ENCODE results near the gene CHPF2.

The CHPF2 gene

DNA sequence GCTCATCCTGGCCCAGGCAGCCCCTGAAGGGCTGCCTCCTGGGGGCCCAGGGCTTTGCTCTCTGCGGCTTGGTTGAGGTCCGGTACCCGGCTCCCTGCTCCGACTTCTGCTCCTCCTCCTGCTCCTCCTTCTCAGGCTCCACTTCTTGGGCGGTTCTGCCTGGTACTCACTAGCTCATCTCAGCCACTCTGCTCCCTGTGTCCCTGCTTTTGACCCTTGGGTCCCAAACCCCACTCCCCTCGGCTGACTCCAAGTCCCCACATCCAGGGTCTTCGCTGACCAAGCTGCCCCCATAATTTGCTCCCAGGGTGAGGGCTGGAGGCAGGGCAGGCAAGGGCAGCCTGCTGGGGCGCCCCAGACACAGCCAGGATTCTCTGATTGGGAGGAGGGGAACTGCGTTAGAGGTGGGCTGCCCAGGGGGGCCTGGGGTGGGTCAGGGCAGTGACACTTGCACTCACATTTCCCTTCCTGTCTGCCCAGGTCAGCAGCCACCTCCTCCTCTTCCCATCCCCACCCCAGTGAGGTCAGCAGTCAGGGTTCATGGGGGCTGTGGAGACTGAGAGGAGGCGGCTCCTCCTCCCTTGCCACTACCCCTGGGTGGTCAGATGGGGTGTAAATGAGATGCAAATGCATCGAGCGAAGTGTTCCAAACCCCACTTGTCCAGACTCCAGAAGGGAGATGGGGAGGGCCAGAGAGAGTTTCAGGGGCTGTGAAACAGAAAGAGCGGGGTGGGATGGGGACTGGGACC, 14.0 kb downstream of the CHPF2 start:
- no peak for DNase-seq (ENCODE audit: low spot score)

DNA sequence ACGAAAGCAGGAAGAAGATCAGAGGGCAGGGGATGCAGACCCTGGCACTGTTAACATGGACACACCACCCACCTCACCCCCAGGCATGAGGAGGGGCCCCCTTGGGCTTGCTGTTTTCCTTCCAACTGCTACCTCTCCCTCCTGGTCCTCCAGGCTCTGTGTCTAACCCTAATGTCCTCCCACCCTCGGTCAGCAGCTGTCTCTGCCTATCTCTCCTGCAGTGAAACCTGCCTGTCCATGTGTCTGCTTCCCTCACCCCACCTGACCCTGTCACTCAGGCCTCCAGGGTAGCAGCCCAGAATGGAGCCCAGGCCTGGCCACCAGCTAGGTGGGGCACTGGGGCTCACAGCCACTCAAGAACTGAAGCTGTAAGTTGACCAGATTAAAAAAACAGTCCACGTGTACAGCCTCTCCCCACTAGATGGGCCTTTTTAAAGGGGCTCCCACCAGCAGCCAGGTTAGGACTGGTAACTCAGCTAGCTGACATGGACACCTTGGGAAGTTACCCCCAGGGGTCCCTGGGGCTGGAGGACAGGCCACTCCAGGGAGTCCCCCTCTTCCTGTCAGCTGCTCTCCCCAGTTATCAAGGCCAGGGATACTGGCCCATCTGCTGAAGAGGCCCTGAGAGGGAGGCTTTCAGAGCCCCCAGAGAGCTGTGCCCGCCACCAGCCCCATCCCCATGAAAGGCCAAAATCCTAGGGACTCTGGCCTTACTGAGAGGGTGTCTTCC, 14.7 kb downstream of the CHPF2 start:
- no peak for DNase-seq (ENCODE audit: low spot score)

DNA sequence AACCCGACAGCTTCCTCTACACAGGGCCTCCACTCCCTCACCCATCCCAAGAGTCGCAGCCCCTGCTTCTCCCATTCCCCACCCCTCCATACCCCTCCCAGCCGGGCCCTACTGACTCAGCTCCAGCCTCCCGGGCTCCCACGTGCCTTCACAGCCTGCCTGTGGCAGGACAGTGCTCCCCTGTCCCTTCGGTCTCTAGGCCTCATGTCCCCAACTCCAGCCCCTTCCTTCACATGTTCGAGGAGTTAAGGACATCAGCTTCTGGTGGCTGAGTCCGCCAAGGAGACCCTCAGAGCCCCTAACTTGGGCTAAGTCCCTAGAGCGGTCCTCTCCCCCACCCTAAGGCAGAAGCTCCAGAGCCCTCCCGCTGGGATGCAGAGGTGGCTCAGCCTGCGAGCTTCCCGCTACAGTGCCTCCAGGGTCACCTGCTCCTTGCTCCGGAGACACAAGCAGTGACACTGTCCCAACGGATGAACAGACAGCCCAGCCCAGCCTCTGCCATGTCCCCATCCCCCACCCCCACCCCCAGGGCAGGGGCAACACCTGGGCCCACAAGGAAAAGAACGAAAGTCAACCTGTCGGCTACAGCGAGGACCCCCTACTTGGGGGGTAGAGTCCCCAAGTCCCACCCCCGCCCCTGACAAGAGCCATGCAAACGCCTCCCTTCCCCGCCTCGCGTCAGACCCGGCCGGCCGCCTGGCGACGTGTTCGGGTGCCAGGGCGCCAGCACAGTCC, 15.5 kb downstream of the CHPF2 start:
- DNase-seq (ENCODE audit: low spot score): no peak

GRCh38 chr7:151248346-151249033, 16.2 kb downstream of the CHPF2 start, which contains the start of gene SMARCD3:
TSS of gene SMARCD3 (minus strand) at chr7:151248694. CDS start at chr7:151248562, 132 bp downstream.
- peak; percentile 53 for DNase-seq (ENCODE audit: low spot score)

- DNase-seq (ENCODE audit: low spot score): peak; percentile 64
Observed at GRCh38 chr7:151249034-151249731, 16.9 kb downstream of the CHPF2 start.

DNA sequence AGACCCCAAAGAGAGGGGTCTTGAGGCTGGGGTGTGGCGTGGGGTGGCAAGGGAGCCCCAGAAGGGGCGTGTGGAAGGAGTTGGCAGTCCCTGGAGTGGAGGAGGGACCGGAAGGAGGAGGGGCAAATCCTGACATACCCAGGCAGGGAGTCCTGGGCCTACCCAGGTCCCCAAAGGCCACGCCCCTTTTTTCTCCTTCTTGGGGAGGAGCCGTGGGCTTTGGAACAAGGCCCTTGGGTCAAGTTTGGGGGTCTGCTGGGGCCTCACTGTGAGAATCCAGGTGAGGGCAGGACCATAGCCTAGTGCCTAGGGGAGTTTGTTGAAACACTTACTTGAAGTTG, 17.4 kb downstream of the CHPF2 start:
- peak; percentile 70 for DNase-seq (ENCODE audit: low spot score)

GRCh38 chr7:151250181-151251132, 18.2 kb downstream of the CHPF2 start:
- no peak for DNase-seq (ENCODE audit: low spot score)

DNA sequence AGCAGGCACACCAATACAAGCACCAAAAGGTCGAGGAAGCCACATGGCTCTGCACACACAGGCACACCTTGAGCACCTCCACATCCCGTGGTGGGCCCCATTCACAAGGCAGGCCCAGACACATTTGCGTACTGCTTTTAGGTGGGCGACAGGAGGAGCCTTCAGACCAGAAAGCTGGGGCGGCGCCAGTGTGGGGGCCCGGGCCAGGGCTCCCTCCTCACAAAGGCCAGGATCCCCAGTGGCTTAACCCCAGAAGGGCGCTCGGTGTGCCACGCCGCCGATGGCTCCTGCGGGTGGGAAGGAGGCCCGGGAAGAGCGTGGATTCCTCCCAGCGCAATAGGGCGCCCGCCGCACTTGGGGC, 19.0 kb downstream of the CHPF2 start:
- DNase-seq (ENCODE audit: low spot score): no peak

DNA sequence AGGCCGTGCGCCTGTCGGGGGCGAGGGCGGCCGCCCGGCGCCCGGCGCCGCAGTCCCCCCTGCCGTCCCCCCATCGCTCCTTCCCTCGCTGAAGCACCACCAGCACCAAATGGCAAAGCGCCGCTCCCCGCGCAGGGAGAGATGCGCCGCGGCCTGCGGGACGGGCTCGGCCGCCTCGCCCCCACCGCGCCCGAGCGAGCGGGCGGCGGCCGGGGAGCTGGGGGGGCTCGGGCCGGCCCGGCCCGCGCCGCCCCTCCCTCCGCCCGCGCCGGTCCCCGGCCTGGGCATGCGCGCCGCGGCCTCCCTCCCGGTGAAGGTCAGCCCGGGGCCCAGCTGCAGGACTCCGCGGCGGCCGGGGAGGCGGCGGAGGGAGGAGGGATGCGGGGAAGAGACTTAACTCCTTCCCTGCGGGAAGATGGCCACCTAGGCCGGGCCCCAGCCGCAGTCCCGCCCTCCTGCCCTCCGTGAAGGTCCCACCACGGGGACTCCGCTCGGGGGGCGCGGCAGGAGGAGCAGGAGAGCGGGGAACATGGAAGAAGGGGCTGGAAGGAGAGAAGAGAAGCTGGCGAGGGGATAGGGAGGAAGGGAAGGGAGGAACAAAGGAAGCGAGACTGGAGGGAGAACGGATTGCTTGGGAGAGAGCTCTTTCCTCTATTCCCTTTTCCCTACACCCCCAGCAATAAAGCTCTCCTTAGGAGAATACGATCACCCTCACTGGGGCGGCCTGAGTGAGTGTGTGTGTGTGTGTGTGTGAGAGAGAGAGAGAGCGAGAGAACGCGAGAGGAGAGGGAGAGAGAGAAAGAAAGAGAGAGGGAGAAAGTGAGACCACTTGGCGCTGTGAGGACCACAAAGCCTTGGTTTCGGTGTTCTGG, 19.6 kb downstream of the CHPF2 start:
- DNase-seq (ENCODE audit: low spot score): peak; percentile 94

- DNase-seq (ENCODE audit: low spot score): no peak
Observed at GRCh38 chr7:151252561-151252835, 20.2 kb downstream of the CHPF2 start.

GRCh38 chr7:151252961-151253711, 20.9 kb downstream of the CHPF2 start:
- no peak for DNase-seq (ENCODE audit: low spot score)

- DNase-seq (ENCODE audit: low spot score): no peak
Observed at GRCh38 chr7:151254316-151254715, 22.0 kb downstream of the CHPF2 start.

- no peak for DNase-seq (ENCODE audit: low spot score)
Observed at GRCh38 chr7:151254851-151255250, 22.6 kb downstream of the CHPF2 start.

- DNase-seq (ENCODE audit: low spot score): no peak
Observed at GRCh38 chr7:151255390-151255789, 23.1 kb downstream of the CHPF2 start.

DNA sequence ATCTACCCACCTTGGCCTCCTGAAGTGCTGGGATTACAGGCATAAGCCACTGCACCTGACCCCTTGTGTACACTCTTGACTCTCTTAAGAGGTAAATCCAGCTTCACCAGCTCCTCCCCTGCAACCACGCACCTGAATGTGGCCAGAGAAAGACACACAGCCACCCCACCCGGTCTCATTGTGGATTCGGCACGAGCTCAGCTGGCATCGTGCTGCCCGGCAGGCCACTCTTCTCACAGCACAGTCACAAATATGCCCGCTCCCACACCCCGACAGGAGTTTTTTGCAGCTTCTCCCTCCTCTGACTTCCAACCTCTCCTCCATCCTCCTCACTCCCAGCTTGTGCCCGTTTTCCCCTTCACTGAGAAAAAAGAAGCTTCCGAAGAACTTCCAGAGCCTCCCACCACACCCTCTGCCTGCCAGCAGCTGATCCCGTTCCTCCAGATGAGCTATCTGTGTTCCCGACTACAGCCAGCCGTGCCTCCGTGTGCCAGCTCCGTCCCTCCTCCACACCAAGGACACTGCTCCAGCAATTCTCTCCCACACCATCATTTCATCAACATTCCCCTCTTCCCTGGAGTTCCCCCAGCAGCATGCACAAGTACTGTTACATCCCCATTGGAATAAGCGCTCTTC, 24.2 kb downstream of the CHPF2 start:
- no peak for DNase-seq (ENCODE audit: low spot score)

DNA sequence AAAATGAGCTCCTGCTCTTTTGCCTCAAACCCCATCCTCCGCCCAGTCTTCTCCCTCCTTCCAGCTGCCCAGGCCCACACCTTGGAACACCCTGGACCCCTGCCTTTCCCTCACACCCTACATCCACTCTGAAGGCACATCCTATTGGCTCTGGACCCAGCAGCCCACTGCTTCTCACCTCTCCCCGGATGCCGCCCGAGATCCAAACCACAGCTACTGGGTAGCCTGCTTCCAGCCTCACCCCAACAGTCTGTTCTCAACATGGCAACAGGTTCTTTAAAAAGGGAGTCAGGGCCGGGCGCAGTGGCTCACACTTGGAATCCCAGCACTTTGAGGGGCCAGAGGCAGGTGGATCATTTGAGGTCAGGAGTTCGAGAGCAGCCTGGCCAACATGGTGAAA, 25.7 kb downstream of the CHPF2 start:
- no peak for DNase-seq (ENCODE audit: low spot score)

DNA sequence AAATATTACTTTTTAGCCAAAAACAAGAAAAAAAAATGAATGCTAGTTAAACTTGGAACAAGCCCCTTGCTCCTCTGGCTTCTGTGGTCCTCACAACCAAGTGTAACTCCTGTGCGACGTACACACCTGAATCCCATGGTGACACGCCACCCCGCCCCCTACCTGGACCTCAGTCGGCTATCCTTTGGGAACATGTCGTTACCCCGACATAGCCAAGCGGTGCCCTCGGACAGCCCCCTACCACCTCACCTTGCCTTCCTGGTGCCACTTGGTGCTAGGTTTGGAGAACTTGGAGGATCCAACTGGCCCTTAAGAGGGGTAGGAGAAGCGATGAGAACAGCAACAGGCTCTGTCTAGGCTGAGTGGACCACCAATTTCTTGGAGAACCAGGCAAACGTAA, 28.2 kb downstream of the CHPF2 start:
- no peak for DNase-seq (ENCODE audit: low spot score)

GRCh38 chr7:151260883-151261282, 28.6 kb downstream of the CHPF2 start:
- no peak for DNase-seq (ENCODE audit: low spot score)

GRCh38 chr7:151261529-151261928, 29.2 kb downstream of the CHPF2 start:
- DNase-seq (ENCODE audit: low spot score): no peak

Measured in AG08395 (cell line).